PC-3 (cell line): ENCODE results near the gene SSR2. TPM values are rescaled to one million over a fixed set of nuclear protein-coding genes. Genes with fewer than 3 reads are reported as not detected.

ENCODE experiments used
- ATAC-seq: fragments of 200-7000 bp; cut with Tn5 transposase; 2 replicates; pipeline ENCODE4 v1.9.1; 2020; ENCODE audit warnings: mild to moderate bottlenecking, moderate library complexity
- BruUV-seq: library from RNA; stranded (reverse); fragments of 400-500 nt; replicated peaks from 2 replicates; lab custom pipeline; 2021; lab: Mats Ljungman, UMichigan
- CTCF ChIA-PET: fragments of 300-600 bp; sonication (Branson Sonifier 250); formaldehyde crosslinking; loops from one replicate; lab custom pipeline; 2022; ENCODE audit warnings: antibody characterized with exemption; lab: Charles Lee
- POLR2A ChIA-PET: fragments of 300-600 bp; sonication (Branson Sonifier 250); formaldehyde crosslinking; loops from one replicate; lab custom pipeline; 2022; ENCODE audit warnings: antibody characterized with exemption; ENCODE audit not compliant: unreplicated experiment; lab: Charles Lee
- DNase-seq: peaks from one replicate; pipeline ENCODE4 v3.0.0-alpha.2; 2015
- H2AFZ ChIP-seq: fragments of 300-600 bp; sonication (generic); 2 replicates; pipeline ENCODE4 v1.6.0; 2016; ENCODE audit warnings: antibody characterized with exemption, low read length
- H3F3A ChIP-seq: fragments of 300-600 bp; sonication (generic); one replicate; pipeline ENCODE4 v1.6.0; 2017; ENCODE audit warnings: antibody characterized with exemption, low read length, control low read depth, mild to moderate bottlenecking; ENCODE audit not compliant: unreplicated experiment
- H3K27ac ChIP-seq: fragments of 300-600 bp; sonication (generic); 2 replicates; pipeline ENCODE4 v1.5.1; 2016; ENCODE audit warnings: mild to moderate bottlenecking, low read length
- H3K27me3 ChIP-seq: fragments of 300-600 bp; sonication (generic); 2 replicates; pipeline ENCODE4 v1.6.1; 2016; ENCODE audit warnings: low read length, mixed read lengths
- H3K36me3 ChIP-seq: fragments of 300-600 bp; sonication (generic); 2 replicates; pipeline ENCODE4 v1.6.1; 2016; ENCODE audit warnings: low read depth, mixed run types, low read length, mixed read lengths
- H3K4me1 ChIP-seq: fragments of 300-600 bp; sonication (generic); 2 replicates; pipeline ENCODE4 v1.5.1; 2016; ENCODE audit warnings: low read length; ENCODE audit not compliant: insufficient read depth
- H3K4me2 ChIP-seq: fragments of 300-600 bp; sonication (generic); 2 replicates; pipeline ENCODE4 v1.6.0; 2016; ENCODE audit warnings: low read length
- H3K4me3 ChIP-seq: fragments of 300-600 bp; sonication (generic); 2 replicates; pipeline ENCODE4 v1.5.1; 2016; ENCODE audit warnings: mild to moderate bottlenecking, low read length, mixed read lengths
- H3K79me2 ChIP-seq: fragments of 300-600 bp; sonication (generic); 2 replicates; pipeline ENCODE4 v1.6.1; 2017; ENCODE audit warnings: low read length, mixed read lengths
- H3K9ac ChIP-seq: fragments of 300-600 bp; sonication (generic); 2 replicates; pipeline ENCODE4 v1.6.0; 2016; ENCODE audit warnings: mild to moderate bottlenecking, low read length
- H3K9me2 ChIP-seq: fragments of 300-600 bp; sonication (generic); replicated peaks from 2 replicates; pipeline ENCODE4 v1.6.1; 2016; ENCODE audit warnings: mixed run types, low read length, mixed read lengths
- H3K9me3 ChIP-seq: fragments of 300-600 bp; sonication (generic); 2 replicates; pipeline ENCODE4 v1.6.1; 2016; ENCODE audit warnings: low read length, mixed read lengths
- H4K20me1 ChIP-seq: fragments of 300-600 bp; sonication (generic); 2 replicates; pipeline ENCODE4 v1.6.1; 2016; ENCODE audit warnings: low read length, mixed read lengths
- CTCF ChIP-seq: fragments of 300-600 bp; sonication (generic); conservative IDR thresholded peaks from 2 replicates; pipeline ENCODE4 v1.5.1; 2017; ENCODE audit warnings: antibody characterized with exemption, low read depth, mild to moderate bottlenecking, low read length
- EZH2 ChIP-seq: fragments of 300-600 bp; sonication (generic); IDR thresholded peaks from one replicate; pipeline ENCODE4 v1.6.1; 2017; ENCODE audit warnings: antibody characterized with exemption, mild to moderate bottlenecking, low read length; ENCODE audit not compliant: unreplicated experiment
- EZH2phosphoT487 ChIP-seq: fragments of 300-600 bp; sonication (generic); IDR thresholded peaks from 2 replicates; pipeline ENCODE4 v1.6.1; 2018; ENCODE audit warnings: mild to moderate bottlenecking, antibody characterized with exemption, low read length, borderline replicate concordance
- intact Hi-C: fragments of 100-400 bp; cut with micrococcal nuclease; formaldehyde crosslinking; loops from 2 replicates; pipeline ENCODE4 v1.9.0; 2023
- total RNA-seq: library from RNA; depleted of rRNA; stranded (reverse); fragments of >200 nt; gene quantifications from 2 replicates; pipeline ENCODE4 v1.2.3, GENCODE V29; 2014

Gene SSR2
- total RNA-seq, 1 experiment from 2014 or later, result 293 TPM

GRCh38 chr1:155996166-155996565 is 24.6 kb downstream of the SSR2 start:
- intact Hi-C loops, result no loop called here
- no peaks in the 10 kb centered on the region for H3K36me3 ChIP-seq
- no peaks in the 10 kb centered on the region for H3K79me2 ChIP-seq
- no TSS peak for BruUV-seq
- no peaks in the 10 kb centered on the region for H3K4me1 ChIP-seq
- H3K9me2 ChIP-seq, result no peaks in the 10 kb centered on the region
- no peaks in the 10 kb centered on the region for H4K20me1 ChIP-seq
- no peak overlapping the region for H3K9ac ChIP-seq
- DNase-seq (no peak), ATAC-seq (no peak)
- H3F3A ChIP-seq, result no peaks in the 10 kb centered on the region
- TF ChIP-seq EZH2phosphoT487 (no peak), EZH2 (no peak), CTCF (no peak)
- H3K4me2 ChIP-seq, result no peak overlapping the region
- no peak overlapping the region for H2AFZ ChIP-seq
- H3K27ac ChIP-seq, result no peak overlapping the region
- H3K4me3 ChIP-seq, result no peak overlapping the region
- CTCF ChIA-PET, result interaction anchor here (0.6 kb wide), 1 partner anchor 957 kb away, joined by 4 read pairs; no protein-coding TSS in a partner anchor
- H3K27me3 ChIP-seq, result no peaks in the 10 kb centered on the region
- POLR2A ChIA-PET, result no interaction called here
- H3K9me3 ChIP-seq, result no peaks in the 10 kb centered on the region

- Histone ChIP-seq H3F3A (no peaks in the 10 kb centered on the region), H4K20me1 (no peaks in the 10 kb centered on the region), H3K27me3 (no peaks in the 10 kb centered on the region), H3K9me3 (no peaks in the 10 kb centered on the region), H2AFZ (no peak overlapping the region), H3K27ac (no peak overlapping the region), H3K4me3 (no peak overlapping the region), H3K36me3 (no peaks in the 10 kb centered on the region), H3K4me2 (no peak overlapping the region), H3K9me2 (no peaks in the 10 kb centered on the region), H3K9ac (no peak overlapping the region), H3K79me2 (no peaks in the 10 kb centered on the region), H3K4me1 (no peaks in the 10 kb centered on the region; the same call in 1 of the 2 replicates)
- no peak for ATAC-seq
- no TSS peak for BruUV-seq
- intact Hi-C loops, result no loop called here
- POLR2A ChIA-PET, result no interaction called here
- CTCF ChIA-PET, result no interaction called here
- TF ChIP-seq CTCF (no peak), EZH2 (no peak), EZH2phosphoT487 (no peak)
- no peak for DNase-seq
Measured at GRCh38 chr1:155993595-155993994, 27.2 kb downstream of the SSR2 start.

GRCh38 chr1:155990005-155990739 is 30.6 kb downstream of the SSR2 start:
- ChIA-PET POLR2A (no interaction called here), CTCF (interaction anchor here (0.5 to 2.0 kb wide), 10 partner anchors 11 to 853 kb away, joined by 3 to 13 read pairs (median 4); partner anchors contain the start of gene ARHGEF2)
- Histone ChIP-seq H3K36me3 (no peaks in the 10 kb centered on the region), H2AFZ (no peak overlapping the region), H3K4me2 (no peak overlapping the region), H3K27ac (no peak overlapping the region), H3F3A (no peaks in the 10 kb centered on the region), H3K4me3 (no peak overlapping the region), H3K9me2 (no peaks in the 10 kb centered on the region), H3K9me3 (no peaks in the 10 kb centered on the region), H3K27me3 (no peaks in the 10 kb centered on the region), H3K4me1 (no peaks in the 10 kb centered on the region; the same call in 1 of the 2 replicates), H4K20me1 (no peaks in the 10 kb centered on the region), H3K79me2 (no peaks in the 10 kb centered on the region), H3K9ac (no peak overlapping the region)
- TF ChIP-seq EZH2, result no peak
- TF ChIP-seq CTCF, result no peak
- no peak for TF ChIP-seq EZH2phosphoT487
- BruUV-seq, result no TSS peak
- no peak for ATAC-seq
- no peak for DNase-seq
- intact Hi-C loops, result no loop called here
